HFF-Myc (cell line): ENCODE data around the gene ZMYM4.
"Not testable (repeated sequence)": the region's sequence is repeated elsewhere in the genome, so short reads cannot be mapped to it uniquely, and the experiment has no call there.

Experiments used
- DNase-seq: peaks from one replicate; pipeline ENCODE4 v3.0.0-alpha.2; 2011; ENCODE audit warnings: low read depth; ENCODE audit errors: extremely low read depth
- H3K4me3 ChIP-seq: replicated peaks from 2 replicates; pipeline ENCODE4 v1.5.1; 2011; ENCODE audit warnings: low read depth, mild to moderate bottlenecking, control low read depth, low read length
- CTCF ChIP-seq: IDR thresholded peaks from 2 replicates; pipeline ENCODE4 v1.5.1; 2012; ENCODE audit warnings: mild to moderate bottlenecking, low read depth, low read length, control low read depth; ENCODE audit errors: missing control alignments

The ZMYM4 gene

DNA sequence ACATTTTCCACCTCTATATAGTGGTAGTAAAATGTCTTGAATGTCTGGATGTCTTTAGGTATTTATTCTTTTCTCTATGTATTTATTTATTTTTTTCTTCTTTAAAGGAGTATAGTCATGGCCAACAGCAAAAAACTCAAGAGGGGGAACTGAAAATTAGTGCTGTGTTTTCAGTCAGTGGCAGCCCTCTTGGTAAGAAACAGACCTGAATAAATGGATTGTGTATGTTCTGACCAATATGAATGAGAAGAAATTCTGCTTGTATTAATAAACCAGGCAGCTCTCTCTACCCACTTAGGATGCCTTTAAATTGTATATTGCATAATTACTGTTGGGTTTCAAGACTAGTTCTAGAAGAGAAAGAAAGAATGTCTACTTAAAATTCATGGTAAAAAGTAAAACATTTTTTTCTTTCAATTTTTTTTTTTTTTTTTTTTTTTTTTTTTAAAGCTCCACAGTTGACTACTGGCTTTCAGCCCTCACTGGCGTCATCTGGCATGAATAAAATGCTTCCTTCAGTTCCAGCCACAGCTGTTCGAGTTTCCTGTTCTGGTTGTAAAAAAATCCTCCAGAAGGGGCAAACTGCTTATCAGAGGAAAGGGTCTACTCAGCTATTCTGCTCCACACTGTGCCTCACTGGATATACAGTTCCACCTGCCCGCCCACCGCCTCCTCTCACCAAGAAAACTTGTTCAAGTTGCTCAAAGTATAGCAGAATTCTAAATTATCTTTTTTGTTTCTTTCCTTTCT lies 101.6 kb downstream of the ZMYM4 start:
- H3K4me3 ChIP-seq = no peak overlapping the region
- DNase-seq = peak; percentile 69
- no peak for TF ChIP-seq CTCF

DNA sequence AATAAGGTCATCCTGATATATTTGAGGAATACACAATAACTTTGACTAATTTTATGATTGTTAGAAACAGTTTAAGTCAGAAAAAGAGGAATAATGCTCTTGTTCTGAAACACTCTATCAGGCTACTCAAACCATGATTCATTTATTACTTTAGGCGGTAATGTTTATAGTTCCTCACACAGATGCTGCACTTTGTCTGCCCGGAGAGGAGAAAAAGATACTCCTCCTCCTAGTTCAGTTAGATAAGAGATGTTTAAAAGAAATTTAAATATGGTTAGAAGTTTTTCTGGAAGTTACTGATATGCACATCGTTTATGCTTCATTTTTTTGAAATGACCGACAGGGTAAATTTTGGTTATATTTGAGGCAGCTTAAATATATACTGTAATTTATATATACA lies 103.0 kb downstream of the ZMYM4 start:
- TF ChIP-seq CTCF = no peak
- no peak for DNase-seq
- no peak overlapping the region for H3K4me3 ChIP-seq

DNA sequence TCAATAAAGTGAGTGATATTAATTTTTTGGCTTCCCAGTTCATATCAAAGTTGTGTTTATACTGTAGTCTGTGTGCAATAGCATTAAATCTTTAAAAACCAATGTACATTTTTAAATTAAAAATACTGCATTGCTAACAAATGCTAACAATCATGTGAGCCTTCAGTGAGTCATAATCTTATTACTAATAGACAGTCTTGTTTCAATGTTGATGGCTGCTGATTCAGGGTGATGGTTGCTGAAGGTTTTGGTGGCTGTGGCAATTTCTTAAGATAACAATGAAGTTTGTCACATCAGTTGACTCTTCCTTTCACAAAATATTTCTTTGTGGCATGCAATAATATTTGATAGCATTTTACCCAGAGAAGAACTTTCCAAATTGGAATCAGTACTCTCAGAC lies 109.0 kb downstream of the ZMYM4 start:
- no peak overlapping the region for H3K4me3 ChIP-seq
- no peak for TF ChIP-seq CTCF
- DNase-seq = no peak

- no peak for TF ChIP-seq CTCF
- H3K4me3 ChIP-seq = no peak overlapping the region
- DNase-seq = no peak
Measured at GRCh38 chr1:35379317-35380000, 111.0 kb downstream of the ZMYM4 start.

DNA sequence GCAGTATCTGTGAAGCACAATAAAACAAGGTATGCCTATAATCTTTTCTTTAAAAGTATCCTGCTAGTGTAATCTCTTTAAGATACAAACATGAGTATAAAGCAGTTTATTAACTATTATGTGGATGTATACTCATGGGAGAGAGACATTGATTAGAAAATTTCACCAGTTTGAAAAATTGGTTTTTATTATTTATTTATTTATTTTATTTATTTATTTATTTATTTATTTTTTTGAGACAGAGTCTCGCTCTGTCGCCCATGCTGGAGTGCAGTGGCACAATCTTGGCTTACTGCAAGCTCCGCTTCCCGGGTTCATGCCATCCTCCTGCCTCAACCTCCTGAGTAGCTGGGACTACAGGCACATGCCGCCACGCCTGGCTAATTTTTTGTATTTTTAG lies 111.6 kb downstream of the ZMYM4 start:
- not testable (repeated sequence) for DNase-seq, H3K4me3 ChIP-seq

- DNase-seq = no peak
- H3K4me3 ChIP-seq = no peak overlapping the region
- TF ChIP-seq CTCF = no peak
Measured at GRCh38 chr1:35382107-35382506, 113.6 kb downstream of the ZMYM4 start.

DNA sequence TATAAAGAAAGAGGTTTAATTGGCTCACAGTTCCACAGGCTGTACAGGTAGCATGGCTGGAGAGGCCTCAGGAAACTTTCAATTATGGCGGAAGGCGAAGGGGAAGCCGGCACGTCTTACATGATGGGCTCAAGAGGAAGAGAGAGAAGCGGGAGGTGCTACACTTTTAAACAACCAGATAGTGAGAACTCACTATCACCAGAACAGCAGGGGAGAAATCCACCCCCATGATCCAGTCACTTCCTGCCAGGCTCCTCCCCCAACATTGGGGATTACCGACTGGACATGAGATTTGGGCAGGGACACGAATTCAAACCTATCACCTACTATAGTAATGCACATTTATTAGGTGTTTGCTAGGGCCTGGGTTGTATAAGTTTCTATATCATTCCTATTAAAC lies 117.8 kb downstream of the ZMYM4 start:
- DNase-seq = no peak
- no peak for TF ChIP-seq CTCF
- H3K4me3 ChIP-seq = no peak overlapping the region
